IPS DF 4.7 (cell line): ENCODE measurements around the gene BCKDHA.
"Not testable (repeated sequence)": the region's sequence is repeated elsewhere in the genome, so short reads cannot be mapped to it uniquely, and the experiment has no call there.

Experiments used
- DNase-seq: peaks from one replicate; pipeline ENCODE4 v3.0.0-alpha.2; 2013; ENCODE audit warnings: low spot score; ENCODE audit errors: extremely low read depth

BCKDHA gene

GRCh38 chr19:41366089-41366488, 31.5 kb upstream of the BCKDHA start:
- DNase-seq = no peak

GRCh38 chr19:41367848-41368301, 29.7 kb upstream of the BCKDHA start:
- no peak for DNase-seq

GRCh38 chr19:41369769-41370168, 27.8 kb upstream of the BCKDHA start:
- no peak for DNase-seq

GRCh38 chr19:41371119-41371518, 26.5 kb upstream of the BCKDHA start:
- not testable (repeated sequence) for DNase-seq

- DNase-seq = no peak
These were observed 26.1 kb upstream of the BCKDHA start for GRCh38 chr19:41371541-41371940.

GRCh38 chr19:41372501-41372900, 25.1 kb upstream of the BCKDHA start:
- no peak for DNase-seq

- DNase-seq = no peak
These were observed 23.6 kb upstream of the BCKDHA start for GRCh38 chr19:41373993-41374392.

GRCh38 chr19:41376241-41376997, 21.2 kb upstream of the BCKDHA start, which contains the start of gene TMEM91:
Gene TMEM91 (plus strand): TSS chr19:41376533. CDS start chr19:41378310, 1,777 bp downstream.
- no peak for DNase-seq

- DNase-seq = no peak
These were observed 20.6 kb upstream of the BCKDHA start for GRCh38 chr19:41376998-41377365.

GRCh38 chr19:41377977-41378709, 19.5 kb upstream of the BCKDHA start:
- DNase-seq = no peak

- not testable (repeated sequence) for DNase-seq
These were observed 16.1 kb upstream of the BCKDHA start for GRCh38 chr19:41381536-41381935.

- DNase-seq = no peak
These were observed 13.3 kb upstream of the BCKDHA start for GRCh38 chr19:41384351-41384750.

- no peak for DNase-seq
These were observed 11.2 kb upstream of the BCKDHA start for GRCh38 chr19:41386442-41386841.

GRCh38 chr19:41391618-41392017, 6.0 kb upstream of the BCKDHA start:
- no peak for DNase-seq

GRCh38 chr19:41392775-41393174, 4.8 kb upstream of the BCKDHA start:
- DNase-seq = no peak

GRCh38 chr19:41395355-41395754, 2.3 kb upstream of the BCKDHA start:
- DNase-seq = no peak

GRCh38 chr19:41398050-41398418, 416 bp downstream of the BCKDHA start:
- DNase-seq = no peak

GRCh38 chr19:41398598-41398997, 980 bp downstream of the BCKDHA start:
- DNase-seq = no peak

GRCh38 chr19:41399091-41399490, 1.5 kb downstream of the BCKDHA start:
- no peak for DNase-seq

GRCh38 chr19:41399525-41399924, 1.9 kb downstream of the BCKDHA start:
- no peak for DNase-seq

- DNase-seq = no peak
These were observed 3.9 kb downstream of the BCKDHA start for GRCh38 chr19:41401483-41401882.

GRCh38 chr19:41402010-41402409, 4.4 kb downstream of the BCKDHA start:
- no peak for DNase-seq
